Placental epithelial cell (primary cell): ENCODE data around the gene TM9SF4. TPM values are rescaled to one million over a fixed set of nuclear protein-coding genes. Genes with fewer than 3 reads are reported as not detected.

Source experiments
- total RNA-seq: library from RNA; depleted of rRNA; stranded (reverse); fragments of >200 nt; gene quantifications from 2 replicates; pipeline ENCODE4 v1.2.3, GENCODE V29; 2012

TM9SF4 gene, protein sequence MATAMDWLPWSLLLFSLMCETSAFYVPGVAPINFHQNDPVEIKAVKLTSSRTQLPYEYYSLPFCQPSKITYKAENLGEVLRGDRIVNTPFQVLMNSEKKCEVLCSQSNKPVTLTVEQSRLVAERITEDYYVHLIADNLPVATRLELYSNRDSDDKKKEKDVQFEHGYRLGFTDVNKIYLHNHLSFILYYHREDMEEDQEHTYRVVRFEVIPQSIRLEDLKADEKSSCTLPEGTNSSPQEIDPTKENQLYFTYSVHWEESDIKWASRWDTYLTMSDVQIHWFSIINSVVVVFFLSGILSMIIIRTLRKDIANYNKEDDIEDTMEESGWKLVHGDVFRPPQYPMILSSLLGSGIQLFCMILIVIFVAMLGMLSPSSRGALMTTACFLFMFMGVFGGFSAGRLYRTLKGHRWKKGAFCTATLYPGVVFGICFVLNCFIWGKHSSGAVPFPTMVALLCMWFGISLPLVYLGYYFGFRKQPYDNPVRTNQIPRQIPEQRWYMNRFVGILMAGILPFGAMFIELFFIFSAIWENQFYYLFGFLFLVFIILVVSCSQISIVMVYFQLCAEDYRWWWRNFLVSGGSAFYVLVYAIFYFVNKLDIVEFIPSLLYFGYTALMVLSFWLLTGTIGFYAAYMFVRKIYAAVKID
- 52.6 and 64.3 TPM in 2 replicates for total RNA-seq

DNA sequence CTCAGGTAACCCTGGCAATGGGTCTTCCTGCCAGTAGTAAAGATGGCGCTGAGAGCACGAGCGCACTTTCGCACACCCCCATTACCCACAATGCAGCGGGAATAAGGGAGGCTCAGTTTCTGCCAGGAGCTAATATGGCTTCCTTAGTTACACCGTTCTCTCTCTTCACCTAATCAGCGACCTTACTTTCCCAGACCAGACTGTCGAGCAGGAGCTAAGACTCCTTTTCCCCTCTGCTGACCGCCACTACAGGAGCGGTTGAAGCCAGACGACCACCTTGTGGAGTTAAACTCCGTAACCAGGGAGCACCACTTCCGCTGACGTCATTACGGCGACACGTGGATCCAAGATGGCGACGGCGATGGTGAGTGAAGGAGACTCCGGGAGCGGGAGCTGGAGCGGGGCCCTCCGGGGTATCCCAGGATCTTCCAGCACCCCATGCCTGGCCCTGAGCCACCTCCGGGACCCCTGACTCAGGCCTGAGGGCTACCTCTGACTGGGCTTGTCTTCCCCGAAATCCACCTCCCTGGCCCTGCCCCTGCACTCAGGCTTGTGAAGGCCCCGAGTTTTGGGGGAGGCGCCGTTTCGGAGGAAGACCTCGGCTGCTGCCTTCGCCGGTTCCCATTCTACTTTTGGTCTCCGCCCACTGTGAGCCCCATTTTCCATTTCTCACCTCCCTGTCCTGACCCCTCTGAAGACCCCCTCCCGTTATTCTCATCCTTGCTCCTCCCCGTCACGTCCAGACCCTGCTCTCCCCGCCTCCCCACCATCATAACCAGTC, at the start of gene TM9SF4:
TM9SF4 (plus strand) TSS at position 323 of the 781 bp plus-strand sequence; CDS start at position 350, 27 bp downstream.

DNA sequence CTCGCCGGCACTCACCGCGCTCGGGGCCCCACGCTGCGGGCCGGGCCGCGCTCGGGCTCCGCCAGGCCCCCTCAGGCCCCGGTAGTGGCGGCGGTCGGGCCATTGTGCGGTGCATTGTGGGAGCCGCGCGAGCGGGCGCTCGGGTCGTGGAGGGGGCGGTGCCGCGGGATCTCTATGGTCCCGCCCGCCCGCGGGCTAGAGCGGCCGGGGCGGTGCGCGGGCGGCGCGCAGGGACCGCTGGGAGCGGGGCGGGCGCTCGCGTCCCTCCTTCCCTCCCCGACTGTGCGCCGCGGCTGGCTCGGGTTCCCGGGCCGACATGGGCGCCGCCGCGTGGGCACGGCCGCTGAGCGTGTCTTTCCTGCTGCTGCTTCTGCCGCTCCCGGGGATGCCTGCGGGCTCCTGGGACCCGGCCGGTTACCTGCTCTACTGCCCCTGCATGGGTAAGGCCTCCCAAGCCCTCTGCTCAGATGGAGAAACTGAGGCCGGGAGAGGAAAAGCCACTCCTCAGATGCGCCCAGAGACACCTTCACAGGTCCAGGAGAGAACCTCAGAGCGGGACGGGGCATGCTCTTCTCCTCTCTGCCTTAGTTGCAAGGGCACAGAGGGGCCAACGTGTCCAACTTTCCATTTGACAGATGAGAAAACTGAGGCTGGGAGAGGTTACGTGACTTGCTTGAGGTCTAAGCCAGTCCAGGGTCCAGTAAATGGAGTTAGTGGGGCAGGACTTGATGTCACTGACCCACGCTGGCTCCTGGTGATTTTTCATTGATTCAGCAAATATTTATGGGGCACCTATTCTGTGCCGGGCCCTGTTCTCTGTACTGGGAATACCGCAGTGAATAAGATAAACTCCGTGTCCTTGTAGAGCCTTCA, 98.3 kb downstream of the TM9SF4 start, which contains the start of the genes PLAGL2 and POFUT1:
PLAGL2 (minus strand) TSS at position 118 of the 873 bp plus-strand sequence. CDS start 5,565 bp downstream, outside the sequence.
POFUT1 (plus strand) TSS at position 255 of the 873 bp plus-strand sequence; CDS start at position 317, 62 bp downstream.

Other genes starting within 250 kb of the TM9SF4 start
- gene DUSP15, start 239.2 kb upstream of the TM9SF4 start, total RNA-seq: not detected in 2 replicates
- under 0.01 TPM in 1 of 2 replicates, not detected in the other for gene TTLL9, start 239.1 kb upstream of the TM9SF4 start, total RNA-seq
- 2.5 and 2.7 TPM in 2 replicates for gene PDRG1, start 157.7 kb upstream of the TM9SF4 start, total RNA-seq
- gene XKR7, start 141.6 kb upstream of the TM9SF4 start, total RNA-seq: under 0.01 TPM in 1 of 2 replicates, not detected in the other
- gene CCM2L, start 99.3 kb upstream of the TM9SF4 start, total RNA-seq: not detected in 2 replicates
- not detected in 2 replicates for gene HCK, start 57.5 kb upstream of the TM9SF4 start, total RNA-seq
- gene PLAGL2, start 98.0 kb downstream of the TM9SF4 start, total RNA-seq: 5.1 and 5.6 TPM in 2 replicates
- 34.5 and 38.6 TPM in 2 replicates for gene POFUT1, start 98.2 kb downstream of the TM9SF4 start, total RNA-seq
- 16.5 and 21.5 TPM in 2 replicates for gene KIF3B, start 167.9 kb downstream of the TM9SF4 start, total RNA-seq
- gene ASXL1, start 248.6 kb downstream of the TM9SF4 start, total RNA-seq: 49.2 and 62.4 TPM in 2 replicates